Uterus (tissue), 4 donors: Measurements from ENCODE around the gene CDC42EP5. TPM values are rescaled to one million over a fixed set of nuclear protein-coding genes. Genes with fewer than 3 reads are reported as not detected.
"Not testable (repeated sequence)": the region's sequence is repeated elsewhere in the genome, so short reads cannot be mapped to it uniquely, and the experiment has no call there.

Experiments used
- DNase-seq, 2 donors: peaks; one replicate each; pipeline ENCODE4 v3.0.0-alpha.2; 2019 to 2020
- H3K27ac ChIP-seq, 2 donors: fragments of 200-600 bp; sonication (generic); 1 replicate in 1 of 2; 2 replicates in 1 of 2; pipeline ENCODE4 v1.5.1; 2016 to 2018
- H3K27me3 ChIP-seq, 2 donors: fragments of 200-600 bp; sonication (generic); one replicate each; pipeline ENCODE4 v1.5.1; 2018 to 2019; ENCODE audit warnings: control low read depth in 1 of 2
- H3K36me3 ChIP-seq, 2 donors: fragments of 200-600 bp; sonication (generic); one replicate each; pipeline ENCODE4 v1.5.1; 2019; ENCODE audit warnings: control low read depth in 1 of 2
- H3K4me1 ChIP-seq, 2 donors: fragments of 200-600 bp; sonication (generic); one replicate each; pipeline ENCODE4 v1.5.1; 2018 to 2019; ENCODE audit warnings: control low read depth in 1 of 2
- H3K4me3 ChIP-seq, 2 donors: fragments of 200-600 bp; sonication (generic); 1 replicate in 1 of 2; 2 replicates in 1 of 2; pipeline ENCODE4 v1.5.1; 2018 to 2019; ENCODE audit warnings: mild to moderate bottlenecking in 1 of 2
- H3K9me3 ChIP-seq, 2 donors: fragments of 200-600 bp; sonication (generic); one replicate each; pipeline ENCODE4 v1.5.1; 2019; ENCODE audit warnings: control low read depth in 1 of 2
- POLR2A ChIP-seq, 2 donors: fragments of 450-650 bp; IDR thresholded peaks; one replicate each; pipeline ENCODE4 v1.6.1; 2016; ENCODE audit warnings: antibody characterized with exemption in 2 of 2, mild to moderate bottlenecking in 1 of 2, moderate library complexity in 1 of 2
- intact Hi-C: fragments of 100-400 bp; cut with DNase I; formaldehyde crosslinking; loops from one replicate; pipeline ENCODE4 v1.15.1; 2023; ENCODE audit warnings: low total_unique reads
- total RNA-seq, 4 donors: library from RNA; depleted of rRNA in 3 of 4; stranded (reverse); fragments of >200 nt in 3 of 4; gene quantifications; one replicate each; pipeline versions ENCODE4 v1.1.0 to v1.2.4, GENCODE V29; 2014 to 2023
- TF ChIP-seq, protein P1 (sequence below), 4 experiments: fragments of 200-600 bp in 2 of 4; fragments of 450-650 bp in 2 of 4; sonication (generic) in 2 of 4; IDR thresholded peaks; one replicate each; pipeline ENCODE4 v1.5.1; 2016 to 2019; ENCODE audit warnings: antibody characterized with exemption in 4 of 4, mild to moderate bottlenecking in 2 of 4, moderate library complexity in 1 of 4
- donor health status: DM: yes; HTN: yes; CAD: no.

Gene CDC42EP5
- total RNA-seq, 4 donors from 2014 or later, result 1.8 to 39.8 (median 16.1) TPM

GRCh38 chr19:54517483-54517882, 44.4 kb upstream of the CDC42EP5 start:
- TF ChIP-seq POLR2A (IDR thresholded peaks at IDR 0.05), result no peak
- TF ChIP-seq, protein P1, sequence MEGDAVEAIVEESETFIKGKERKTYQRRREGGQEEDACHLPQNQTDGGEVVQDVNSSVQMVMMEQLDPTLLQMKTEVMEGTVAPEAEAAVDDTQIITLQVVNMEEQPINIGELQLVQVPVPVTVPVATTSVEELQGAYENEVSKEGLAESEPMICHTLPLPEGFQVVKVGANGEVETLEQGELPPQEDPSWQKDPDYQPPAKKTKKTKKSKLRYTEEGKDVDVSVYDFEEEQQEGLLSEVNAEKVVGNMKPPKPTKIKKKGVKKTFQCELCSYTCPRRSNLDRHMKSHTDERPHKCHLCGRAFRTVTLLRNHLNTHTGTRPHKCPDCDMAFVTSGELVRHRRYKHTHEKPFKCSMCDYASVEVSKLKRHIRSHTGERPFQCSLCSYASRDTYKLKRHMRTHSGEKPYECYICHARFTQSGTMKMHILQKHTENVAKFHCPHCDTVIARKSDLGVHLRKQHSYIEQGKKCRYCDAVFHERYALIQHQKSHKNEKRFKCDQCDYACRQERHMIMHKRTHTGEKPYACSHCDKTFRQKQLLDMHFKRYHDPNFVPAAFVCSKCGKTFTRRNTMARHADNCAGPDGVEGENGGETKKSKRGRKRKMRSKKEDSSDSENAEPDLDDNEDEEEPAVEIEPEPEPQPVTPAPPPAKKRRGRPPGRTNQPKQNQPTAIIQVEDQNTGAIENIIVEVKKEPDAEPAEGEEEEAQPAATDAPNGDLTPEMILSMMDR (IDR thresholded peaks at IDR 0.05), result no peak
- Histone ChIP-seq H3K27ac (no peak overlapping the region), H3K9me3 (no peaks in the 10 kb centered on the region), H3K4me3 (no peak overlapping the region), H3K27me3 (no peaks in the 10 kb centered on the region), H3K4me1 (no peaks in the 10 kb centered on the region), H3K36me3 (no peaks in the 10 kb centered on the region)
- no peak for DNase-seq
- intact Hi-C loops, result no loop called here

DNA sequence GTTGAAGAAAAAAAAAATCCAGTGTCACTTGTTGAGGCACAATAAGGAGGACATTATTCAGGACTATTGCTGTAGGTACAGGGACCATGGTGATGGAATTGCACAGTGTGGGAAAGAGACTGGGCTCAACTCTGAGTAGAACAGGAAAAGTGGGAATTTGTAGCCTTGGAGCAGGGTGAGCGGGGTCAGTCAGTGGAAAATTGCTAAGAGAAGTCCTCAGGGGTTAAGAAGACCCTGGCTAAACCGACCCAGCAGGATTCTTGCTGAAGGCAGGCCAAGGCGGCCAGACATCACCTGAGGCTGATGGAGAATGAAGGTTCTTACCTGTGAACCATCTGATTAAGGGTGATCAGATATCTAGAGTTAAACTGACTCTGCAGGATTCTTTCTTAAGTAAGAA, 42.1 kb upstream of the CDC42EP5 start:
- DNase-seq, result no peak
- H3K9me3 ChIP-seq, result no peaks in the 10 kb centered on the region
- intact Hi-C loops, result no loop called here
- TF ChIP-seq, protein P1 (IDR thresholded peaks at IDR 0.05), result no peak
- no peak for TF ChIP-seq POLR2A (IDR thresholded peaks at IDR 0.05)
- H3K4me1 ChIP-seq, result no peaks in the 10 kb centered on the region
- H3K27me3 ChIP-seq, result no peaks in the 10 kb centered on the region
- H3K36me3 ChIP-seq, result no peaks in the 10 kb centered on the region
- no peak overlapping the region for H3K4me3 ChIP-seq
- no peak overlapping the region for H3K27ac ChIP-seq

- intact Hi-C loops, H3K9me3 ChIP-seq, DNase-seq, H3K36me3 ChIP-seq, H3K27ac ChIP-seq, H3K27me3 ChIP-seq, H3K4me1 ChIP-seq, H3K4me3 ChIP-seq: not testable (repeated sequence)
Observed at GRCh38 chr19:54509200-54509940, 36.3 kb upstream of the CDC42EP5 start.

DNA sequence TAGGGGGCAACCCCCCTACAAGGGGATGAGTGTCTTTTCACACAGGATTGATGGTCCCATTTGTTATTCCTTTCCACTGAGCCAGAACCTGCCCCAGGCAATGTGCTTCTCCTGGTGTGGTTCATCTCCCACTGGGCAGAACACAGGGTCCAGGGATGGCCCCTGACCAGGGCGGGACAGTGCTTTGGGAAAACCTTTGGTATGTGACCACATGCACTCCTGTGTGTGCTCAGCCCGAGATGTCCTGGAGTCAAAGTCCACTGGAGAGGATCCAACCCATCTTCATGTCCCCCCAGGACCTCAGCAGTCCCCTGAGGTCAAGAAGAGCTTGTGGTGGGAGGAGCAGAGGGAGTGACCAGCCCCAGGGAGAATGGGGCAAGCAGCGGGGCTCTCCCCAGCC, 35.4 kb upstream of the CDC42EP5 start:
- H3K27me3 ChIP-seq, H3K9me3 ChIP-seq, DNase-seq, H3K36me3 ChIP-seq, H3K4me3 ChIP-seq, H3K27ac ChIP-seq, intact Hi-C loops, H3K4me1 ChIP-seq: not testable (repeated sequence)

- Histone ChIP-seq H3K27ac (no peak overlapping the region), H3K27me3 (no peaks in the 10 kb centered on the region), H3K4me3 (no peak overlapping the region), H3K9me3 (no peaks in the 10 kb centered on the region), H3K36me3 (no peaks in the 10 kb centered on the region), H3K4me1 (no peaks in the 10 kb centered on the region)
- intact Hi-C loops, result no loop called here
- no peak for DNase-seq
- TF ChIP-seq, protein P1 (IDR thresholded peaks at IDR 0.05), result no peak
- TF ChIP-seq POLR2A (IDR thresholded peaks at IDR 0.05), result no peak
Observed at GRCh38 chr19:54507824-54508223, 34.7 kb upstream of the CDC42EP5 start.

DNA sequence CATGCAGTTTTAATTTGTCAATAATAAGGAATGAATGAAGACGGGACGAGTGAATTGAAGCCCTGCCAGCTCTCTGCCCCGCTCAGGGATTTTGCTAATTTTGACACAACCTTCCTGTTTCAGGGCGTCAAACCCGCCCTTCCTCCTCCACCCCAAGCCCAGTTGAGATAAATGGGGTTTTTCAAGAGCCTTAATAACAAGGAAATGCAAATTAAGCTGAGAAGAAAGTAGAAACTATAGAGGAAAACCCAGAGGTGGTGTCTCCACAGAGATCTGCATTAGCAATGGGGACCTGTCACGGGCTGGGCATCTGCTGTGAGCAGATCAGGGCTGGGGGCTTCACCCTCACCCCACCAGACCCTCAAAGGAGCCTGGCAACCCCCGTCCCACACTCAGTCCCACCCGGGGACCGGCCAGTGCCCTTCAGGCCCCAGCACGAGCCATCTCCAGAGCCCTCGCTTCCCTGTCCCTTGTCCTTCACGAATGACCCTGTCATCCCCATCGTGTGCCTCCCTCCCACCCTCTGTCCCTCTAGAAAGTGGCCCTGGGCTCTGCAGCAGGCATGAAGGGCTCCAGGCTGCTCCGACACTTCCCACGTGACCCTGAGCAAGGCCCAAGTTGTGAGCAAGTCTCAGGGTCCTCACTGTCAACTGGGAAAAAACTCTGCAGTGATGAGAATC, 34.1 kb upstream of the CDC42EP5 start:
- H3K36me3 ChIP-seq, H3K4me3 ChIP-seq, intact Hi-C loops, H3K9me3 ChIP-seq, H3K27ac ChIP-seq, H3K4me1 ChIP-seq, DNase-seq, H3K27me3 ChIP-seq: not testable (repeated sequence)
